Upper lobe of left lung (tissue), 4 donors: ENCODE results near the gene SMOC2.

Source experiments
- EP300 ChIP-seq, 4 donors: sonication (generic); formaldehyde crosslinking; IDR thresholded peaks; one replicate each; pipeline ENCODE4 v1.5.1; 2017; ENCODE audit warnings: antibody characterized with exemption in 4 of 4, control low read depth in 2 of 4
- POLR2AphosphoS5 ChIP-seq, 2 donors: sonication (generic); formaldehyde crosslinking; IDR thresholded peaks; one replicate each; pipeline ENCODE4 v1.5.1; 2017; ENCODE audit warnings: antibody characterized with exemption in 2 of 2
- TF ChIP-seq, protein P1 (sequence below), 6 experiments: fragments of 450-650 bp in 4 of 6; fragments of 200-600 bp in 2 of 6; sonication (generic) in 2 of 6; IDR thresholded peaks; one replicate each; pipeline ENCODE4 v1.5.1; 2016 to 2019; ENCODE audit warnings: antibody characterized with exemption in 6 of 6

DNA sequence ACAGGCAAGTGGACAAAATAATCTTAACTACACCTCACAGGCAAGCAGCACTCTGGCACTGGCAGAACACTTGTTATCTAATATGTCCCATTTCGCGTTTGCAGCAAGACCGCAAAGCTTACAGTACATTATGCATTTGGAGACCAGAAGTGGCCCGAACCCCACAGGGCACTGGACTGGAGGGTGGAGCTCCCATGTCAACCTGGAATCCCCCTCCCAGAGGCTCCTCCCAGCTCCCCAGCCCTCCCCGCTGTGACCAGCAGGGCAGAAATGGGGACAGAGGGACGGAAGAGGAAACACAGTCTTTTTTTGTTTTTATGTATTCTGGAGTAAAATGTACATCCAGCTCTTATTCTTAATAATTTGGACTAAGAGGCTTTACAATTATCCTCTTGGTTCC is 263.7 kb downstream of the SMOC2 start:
- TF ChIP-seq, protein P1, sequence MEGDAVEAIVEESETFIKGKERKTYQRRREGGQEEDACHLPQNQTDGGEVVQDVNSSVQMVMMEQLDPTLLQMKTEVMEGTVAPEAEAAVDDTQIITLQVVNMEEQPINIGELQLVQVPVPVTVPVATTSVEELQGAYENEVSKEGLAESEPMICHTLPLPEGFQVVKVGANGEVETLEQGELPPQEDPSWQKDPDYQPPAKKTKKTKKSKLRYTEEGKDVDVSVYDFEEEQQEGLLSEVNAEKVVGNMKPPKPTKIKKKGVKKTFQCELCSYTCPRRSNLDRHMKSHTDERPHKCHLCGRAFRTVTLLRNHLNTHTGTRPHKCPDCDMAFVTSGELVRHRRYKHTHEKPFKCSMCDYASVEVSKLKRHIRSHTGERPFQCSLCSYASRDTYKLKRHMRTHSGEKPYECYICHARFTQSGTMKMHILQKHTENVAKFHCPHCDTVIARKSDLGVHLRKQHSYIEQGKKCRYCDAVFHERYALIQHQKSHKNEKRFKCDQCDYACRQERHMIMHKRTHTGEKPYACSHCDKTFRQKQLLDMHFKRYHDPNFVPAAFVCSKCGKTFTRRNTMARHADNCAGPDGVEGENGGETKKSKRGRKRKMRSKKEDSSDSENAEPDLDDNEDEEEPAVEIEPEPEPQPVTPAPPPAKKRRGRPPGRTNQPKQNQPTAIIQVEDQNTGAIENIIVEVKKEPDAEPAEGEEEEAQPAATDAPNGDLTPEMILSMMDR (IDR thresholded peaks at IDR 0.05): no peak
- TF ChIP-seq POLR2AphosphoS5 (IDR thresholded peaks at IDR 0.05) (no peak), EP300 (IDR thresholded peaks at IDR 0.05) (no peak)
